ENCODE measurements around the gene SUFU. TPM values are rescaled to one million over a fixed set of nuclear protein-coding genes. Genes with fewer than 3 reads are reported as not detected.

Gene SUFU
- total and polyA plus RNA-seq, 2 experiments from 2014 or later, result 2.8 to 5.6 TPM

- TF ChIP-seq CTCF (conservative IDR thresholded peaks at IDR 0.05; ENCODE audit: low read depth in 2 of 2) (no peak), JUNB (IDR thresholded peaks at IDR 0.05; ENCODE audit: unreplicated experiment) (no peak)
Observed at GRCh38 chr10:102681696-102682095, 177.9 kb downstream of the SUFU start (continued).

- Histone ChIP-seq H3K36me3 (ENCODE audit: insufficient read depth) (no peaks in the 10 kb centered on the region), H3K4me2 (no peak overlapping the region), H3K79me2 (replicated peaks; ENCODE audit: insufficient read depth) (no peaks in the 10 kb centered on the region), H3K9me2 (ENCODE audit: insufficient read depth) (no peaks in the 10 kb centered on the region), H2AFZ (no peak overlapping the region), H4K20me1 (replicated peaks; ENCODE audit: insufficient read depth) (no peaks in the 10 kb centered on the region; the same call in 1 of the 2 replicates), H3K4me3 (no peak overlapping the region), H3K27ac (ENCODE audit: low read depth) (no peak overlapping the region), H3K4me1 (ENCODE audit: insufficient read depth) (peaks cover 13% of the 10 kb centered on the region), H3F3A (replicated peaks; ENCODE audit: low read depth) (0 out of 2 replicates have a peak, but pooled peaks cover 7% of the 10 kb centered on the region), H3K27me3 (ENCODE audit: insufficient read depth) (no peaks in the 10 kb centered on the region)
- Mint-ChIP-seq H3K4me3 (no peak overlapping the region), H3K27me3 (ENCODE audit: insufficient read depth, low read depth, poor library complexity) (peaks cover 8% of the 10 kb centered on the region), H3K27ac (no peak overlapping the region), H3K36me3 (ENCODE audit: low read depth) (peaks cover 30% of the 10 kb centered on the region), H3K4me1 (peaks cover 21% of the 10 kb centered on the region), H3K9me3 (no peaks in the 10 kb centered on the region)
- TF ChIP-seq REST (IDR thresholded peaks at IDR 0.05; ENCODE audit: unreplicated experiment) (no peak), CTCF (conservative IDR thresholded peaks at IDR 0.05; ENCODE audit: low read depth in 2 of 2) (peak in 1 of 2 experiments; percentile 7; a peak in 1 of 4 replicates)
- ATAC-seq (no peak), DNase-seq (ENCODE audit: low spot score) (no peak)
Observed at GRCh38 chr10:102682416-102682815, 178.6 kb downstream of the SUFU start.

GRCh38 chr10:102682981-102683380 lies 179.2 kb downstream of the SUFU start:
- Histone ChIP-seq H2AFZ (no peak overlapping the region), H4K20me1 (replicated peaks; ENCODE audit: insufficient read depth) (peaks cover 2% of the 10 kb centered on the region; the same call in 1 of the 2 replicates), H3K27me3 (ENCODE audit: insufficient read depth) (no peaks in the 10 kb centered on the region), H3K4me3 (no peak overlapping the region), H3K4me1 (ENCODE audit: insufficient read depth) (peaks cover 7% of the 10 kb centered on the region), H3K27ac (ENCODE audit: low read depth) (no peak overlapping the region), H3K36me3 (ENCODE audit: insufficient read depth) (no peaks in the 10 kb centered on the region), H3K4me2 (no peak overlapping the region), H3K9me2 (ENCODE audit: insufficient read depth) (no peaks in the 10 kb centered on the region), H3F3A (replicated peaks; ENCODE audit: low read depth) (0 out of 2 replicates have a peak, but pooled peaks cover 7% of the 10 kb centered on the region), H3K79me2 (replicated peaks; ENCODE audit: insufficient read depth) (no peaks in the 10 kb centered on the region)
- no peak overlapping the region for H3K4me3 Mint-ChIP-seq
- ATAC-seq (no peak), DNase-seq (ENCODE audit: low spot score) (no peak)
- no peak overlapping the region for H3K27ac Mint-ChIP-seq
- H3K27me3 Mint-ChIP-seq (ENCODE audit: insufficient read depth, low read depth, poor library complexity), result peaks cover 5% of the 10 kb centered on the region
- peaks cover 16% of the 10 kb centered on the region for H3K4me1 Mint-ChIP-seq
- H3K9me3 Mint-ChIP-seq, result no peaks in the 10 kb centered on the region
- H3K36me3 Mint-ChIP-seq (ENCODE audit: low read depth), result peaks cover 30% of the 10 kb centered on the region
- TF ChIP-seq CREB1 (CRISPR knock-in tag; IDR thresholded peaks at IDR 0.05; ENCODE audit: low read depth) (no peak), REST (IDR thresholded peaks at IDR 0.05; ENCODE audit: unreplicated experiment) (no peak), ZNF114 (CRISPR knock-in tag; IDR thresholded peaks at IDR 0.05) (no peak), JUNB (IDR thresholded peaks at IDR 0.05; ENCODE audit: unreplicated experiment) (no peak)
